Rectal smooth muscle tissue (tissue), 1 donor: ENCODE data around the gene TGFBR2.
"Not testable (repeated sequence)": the region's sequence is repeated elsewhere in the genome, so short reads cannot be mapped to it uniquely, and the experiment has no call there.

ENCODE experiments used
- H3K27ac ChIP-seq: one replicate; pipeline ENCODE4 v1.7.0; 2013; ENCODE audit warnings: low read depth, low read length, inconsistent platforms
- H3K27me3 ChIP-seq: one replicate; pipeline ENCODE4 v1.7.0; 2013; ENCODE audit warnings: low read length; ENCODE audit not compliant: control insufficient read depth, insufficient read depth
- H3K36me3 ChIP-seq: one replicate; pipeline ENCODE4 v1.7.0; 2013; ENCODE audit warnings: low read length; ENCODE audit not compliant: control insufficient read depth, insufficient read depth
- H3K4me1 ChIP-seq: one replicate; pipeline ENCODE4 v1.7.0; 2013; ENCODE audit warnings: low read length; ENCODE audit not compliant: control insufficient read depth, insufficient read depth
- H3K4me3 ChIP-seq: one replicate; pipeline ENCODE4 v1.7.0; 2013; ENCODE audit warnings: low read length
- H3K9ac ChIP-seq: one replicate; pipeline ENCODE4 v1.7.0; 2013; ENCODE audit warnings: low read length

The TGFBR2 gene

GRCh38 chr3:30669360-30669934 lies 63.0 kb downstream of the TGFBR2 start:
- H3K4me3 ChIP-seq, H3K27me3 ChIP-seq, H3K4me1 ChIP-seq, H3K27ac ChIP-seq, H3K9ac ChIP-seq: not testable (repeated sequence)
- H3K36me3 ChIP-seq = peaks cover 16% of the 10 kb centered on the region

GRCh38 chr3:30670292-30670691 lies 63.9 kb downstream of the TGFBR2 start:
- Histone ChIP-seq H3K4me3 (no peak overlapping the region), H3K4me1 (peaks cover 7% of the 10 kb centered on the region), H3K27me3 (no peaks in the 10 kb centered on the region), H3K27ac (no peak overlapping the region), H3K9ac (no peak overlapping the region), H3K36me3 (peaks cover 21% of the 10 kb centered on the region)

DNA sequence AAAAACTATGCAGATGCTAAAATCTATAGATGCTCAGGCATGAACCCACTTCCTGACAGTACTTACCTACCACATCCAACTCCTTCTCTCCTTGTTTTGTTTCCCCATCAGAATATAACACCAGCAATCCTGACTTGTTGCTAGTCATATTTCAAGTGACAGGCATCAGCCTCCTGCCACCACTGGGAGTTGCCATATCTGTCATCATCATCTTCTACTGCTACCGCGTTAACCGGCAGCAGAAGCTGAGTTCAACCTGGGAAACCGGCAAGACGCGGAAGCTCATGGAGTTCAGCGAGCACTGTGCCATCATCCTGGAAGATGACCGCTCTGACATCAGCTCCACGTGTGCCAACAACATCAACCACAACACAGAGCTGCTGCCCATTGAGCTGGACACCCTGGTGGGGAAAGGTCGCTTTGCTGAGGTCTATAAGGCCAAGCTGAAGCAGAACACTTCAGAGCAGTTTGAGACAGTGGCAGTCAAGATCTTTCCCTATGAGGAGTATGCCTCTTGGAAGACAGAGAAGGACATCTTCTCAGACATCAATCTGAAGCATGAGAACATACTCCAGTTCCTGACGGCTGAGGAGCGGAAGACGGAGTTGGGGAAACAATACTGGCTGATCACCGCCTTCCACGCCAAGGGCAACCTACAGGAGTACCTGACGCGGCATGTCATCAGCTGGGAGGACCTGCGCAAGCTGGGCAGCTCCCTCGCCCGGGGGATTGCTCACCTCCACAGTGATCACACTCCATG lies 65.3 kb downstream of the TGFBR2 start:
- Histone ChIP-seq H3K27ac (no peak overlapping the region), H3K4me3 (no peak overlapping the region), H3K27me3 (no peaks in the 10 kb centered on the region), H3K4me1 (peaks cover 10% of the 10 kb centered on the region), H3K9ac (no peak overlapping the region), H3K36me3 (peaks cover 21% of the 10 kb centered on the region)

DNA sequence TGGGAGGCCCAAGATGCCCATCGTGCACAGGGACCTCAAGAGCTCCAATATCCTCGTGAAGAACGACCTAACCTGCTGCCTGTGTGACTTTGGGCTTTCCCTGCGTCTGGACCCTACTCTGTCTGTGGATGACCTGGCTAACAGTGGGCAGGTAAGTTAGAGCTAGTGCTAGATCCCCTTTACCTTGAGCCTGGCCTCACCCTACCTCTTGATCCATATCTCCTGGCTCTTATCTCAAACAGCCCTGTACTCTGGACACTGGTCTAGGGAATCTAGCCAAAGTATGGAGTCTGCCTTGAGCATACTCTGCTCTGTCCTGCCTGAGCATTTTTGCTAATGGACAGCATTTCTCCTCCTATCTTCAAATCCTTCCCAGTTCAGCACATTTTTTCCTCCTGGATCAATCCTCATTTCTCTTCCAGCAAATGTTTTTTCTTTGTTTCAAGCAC lies 65.9 kb downstream of the TGFBR2 start:
- Histone ChIP-seq H3K27ac (no peak overlapping the region), H3K4me3 (no peak overlapping the region), H3K9ac (no peak overlapping the region), H3K4me1 (peaks cover 16% of the 10 kb centered on the region), H3K27me3 (no peaks in the 10 kb centered on the region), H3K36me3 (peaks cover 21% of the 10 kb centered on the region)

GRCh38 chr3:30672959-30673358 lies 66.6 kb downstream of the TGFBR2 start:
- H3K27ac ChIP-seq = no peak overlapping the region
- peaks cover 21% of the 10 kb centered on the region for H3K36me3 ChIP-seq
- no peak overlapping the region for H3K9ac ChIP-seq
- H3K27me3 ChIP-seq = no peaks in the 10 kb centered on the region
- no peak overlapping the region for H3K4me3 ChIP-seq
- H3K4me1 ChIP-seq = peaks cover 16% of the 10 kb centered on the region

DNA sequence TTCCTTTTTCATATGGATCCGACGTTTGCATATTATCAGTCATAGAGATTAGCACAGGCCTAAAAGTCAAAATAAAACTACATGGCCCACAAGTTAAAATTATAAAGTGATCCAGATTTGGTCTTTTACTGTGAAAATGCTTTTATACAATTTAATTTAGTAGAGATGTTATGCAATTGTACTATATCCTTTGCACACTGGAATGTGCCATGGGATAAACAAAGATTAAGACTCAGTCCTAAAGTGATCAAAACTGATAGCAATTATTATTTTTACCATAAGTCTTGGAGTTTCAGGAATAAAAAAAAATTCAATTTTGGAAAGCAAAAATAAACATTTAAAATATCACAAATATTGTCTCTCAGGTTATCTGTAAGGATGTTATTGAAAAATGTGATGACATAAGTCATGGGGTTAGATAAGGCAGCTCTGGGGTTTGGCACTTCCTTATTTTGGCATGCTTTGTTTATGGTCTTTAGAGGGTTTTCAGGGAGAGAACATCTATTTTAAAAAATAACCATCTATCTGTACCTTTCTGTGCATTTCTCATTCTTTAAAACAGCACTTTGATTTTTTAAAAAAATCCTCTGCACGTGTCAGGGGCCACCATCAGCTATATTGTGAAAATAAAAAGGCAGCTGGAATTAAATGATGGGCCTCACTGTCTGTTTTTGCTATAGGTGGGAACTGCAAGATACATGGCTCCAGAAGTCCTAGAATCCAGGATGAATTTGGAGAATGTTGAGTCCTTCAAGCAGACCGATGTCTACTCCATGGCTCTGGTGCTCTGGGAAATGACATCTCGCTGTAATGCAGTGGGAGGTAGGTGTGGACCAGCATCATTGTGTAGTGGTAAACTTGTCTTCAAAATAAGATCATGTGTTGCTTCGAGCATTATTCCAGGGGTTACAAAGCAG lies 67.3 kb downstream of the TGFBR2 start:
- Histone ChIP-seq H3K27me3 (no peaks in the 10 kb centered on the region), H3K27ac (no peak overlapping the region), H3K4me3 (no peak overlapping the region), H3K9ac (no peak overlapping the region), H3K36me3 (peaks cover 21% of the 10 kb centered on the region), H3K4me1 (peaks cover 16% of the 10 kb centered on the region)

GRCh38 chr3:30675006-30675405 lies 68.6 kb downstream of the TGFBR2 start:
- Histone ChIP-seq H3K9ac (no peak overlapping the region), H3K27ac (no peak overlapping the region), H3K4me1 (peaks cover 19% of the 10 kb centered on the region), H3K4me3 (no peak overlapping the region), H3K36me3 (peaks cover 24% of the 10 kb centered on the region), H3K27me3 (no peaks in the 10 kb centered on the region)

GRCh38 chr3:30675774-30676173 lies 69.4 kb downstream of the TGFBR2 start:
- peaks cover 24% of the 10 kb centered on the region for H3K36me3 ChIP-seq
- no peak overlapping the region for H3K4me3 ChIP-seq
- no peak overlapping the region for H3K9ac ChIP-seq
- no peak overlapping the region for H3K27ac ChIP-seq
- H3K4me1 ChIP-seq = peaks cover 19% of the 10 kb centered on the region
- no peaks in the 10 kb centered on the region for H3K27me3 ChIP-seq

- Histone ChIP-seq H3K9ac (no peak overlapping the region), H3K4me3 (no peak overlapping the region), H3K4me1 (peaks cover 19% of the 10 kb centered on the region), H3K27ac (peak overlapping the region; percentile 12), H3K27me3 (no peaks in the 10 kb centered on the region), H3K36me3 (peaks cover 23% of the 10 kb centered on the region)
Observed at GRCh38 chr3:30676424-30677346, 70.3 kb downstream of the TGFBR2 start.

GRCh38 chr3:30677347-30677685 lies 70.9 kb downstream of the TGFBR2 start:
- Histone ChIP-seq H3K27ac (peak overlapping the region; percentile 52), H3K4me1 (peaks cover 23% of the 10 kb centered on the region), H3K36me3 (peaks cover 17% of the 10 kb centered on the region)

GRCh38 chr3:30679045-30679444 lies 72.6 kb downstream of the TGFBR2 start:
- Histone ChIP-seq H3K4me1 (peaks cover 33% of the 10 kb centered on the region), H3K27me3 (no peaks in the 10 kb centered on the region), H3K27ac (no peak overlapping the region), H3K9ac (no peak overlapping the region), H3K36me3 (peaks cover 9% of the 10 kb centered on the region), H3K4me3 (no peak overlapping the region)

More at GRCh38 chr3:30677347-30677685, 70.9 kb downstream of the TGFBR2 start:
- Histone ChIP-seq H3K27me3 (no peaks in the 10 kb centered on the region), H3K9ac (no peak overlapping the region), H3K4me3 (no peak overlapping the region)
